Measurements from ENCODE around the gene NCEH1. TPM values are rescaled to one million over a fixed set of nuclear protein-coding genes. Genes with fewer than 3 reads are reported as not detected.

NCEH1 gene
- polyA plus RNA-seq, 1 of the 3 experiments (the other 2 are of a cell fraction): 7.5 TPM

DNA sequence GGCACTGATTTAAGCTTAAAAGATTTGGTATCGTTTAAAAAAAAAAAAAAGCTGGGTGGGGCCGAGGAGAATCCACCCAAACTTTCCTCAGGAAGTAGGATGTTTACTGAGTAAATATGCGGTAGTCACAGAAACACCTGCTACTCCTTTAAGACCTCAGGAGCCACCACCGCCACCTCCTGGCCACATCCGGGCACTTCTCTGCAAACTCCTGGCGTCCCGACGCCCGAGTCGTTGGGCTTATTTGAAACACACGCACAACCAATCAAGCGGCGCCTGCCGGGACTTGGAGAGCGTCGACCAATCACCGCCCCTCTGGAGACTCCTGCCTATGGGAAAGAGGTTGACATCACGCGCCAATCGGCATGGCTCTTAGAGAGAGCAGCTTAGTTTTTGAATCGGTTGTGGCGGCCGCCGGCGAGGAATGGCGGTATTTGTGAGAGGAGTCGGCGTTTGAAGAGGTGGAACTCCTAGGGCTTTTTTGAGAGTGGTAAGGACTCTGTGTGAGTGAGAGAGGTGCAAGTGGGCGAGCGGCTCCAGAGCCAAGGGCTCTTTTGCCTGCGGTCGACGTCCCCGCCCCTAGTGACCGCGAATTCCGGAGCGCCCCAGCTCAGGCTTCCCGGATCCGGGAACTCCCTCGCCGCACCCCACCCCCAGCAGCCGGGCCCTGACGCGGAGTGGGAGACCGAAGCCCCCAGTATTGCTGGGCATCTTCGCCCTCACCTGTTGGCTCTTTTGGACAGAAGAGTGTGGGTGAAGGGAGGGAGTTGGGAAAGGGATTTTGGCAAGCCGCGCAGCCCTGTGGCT is 39.7 kb upstream of the NCEH1 start, which contains the start of gene ECT2 (continued):
- TF ChIP-seq, protein P1, sequence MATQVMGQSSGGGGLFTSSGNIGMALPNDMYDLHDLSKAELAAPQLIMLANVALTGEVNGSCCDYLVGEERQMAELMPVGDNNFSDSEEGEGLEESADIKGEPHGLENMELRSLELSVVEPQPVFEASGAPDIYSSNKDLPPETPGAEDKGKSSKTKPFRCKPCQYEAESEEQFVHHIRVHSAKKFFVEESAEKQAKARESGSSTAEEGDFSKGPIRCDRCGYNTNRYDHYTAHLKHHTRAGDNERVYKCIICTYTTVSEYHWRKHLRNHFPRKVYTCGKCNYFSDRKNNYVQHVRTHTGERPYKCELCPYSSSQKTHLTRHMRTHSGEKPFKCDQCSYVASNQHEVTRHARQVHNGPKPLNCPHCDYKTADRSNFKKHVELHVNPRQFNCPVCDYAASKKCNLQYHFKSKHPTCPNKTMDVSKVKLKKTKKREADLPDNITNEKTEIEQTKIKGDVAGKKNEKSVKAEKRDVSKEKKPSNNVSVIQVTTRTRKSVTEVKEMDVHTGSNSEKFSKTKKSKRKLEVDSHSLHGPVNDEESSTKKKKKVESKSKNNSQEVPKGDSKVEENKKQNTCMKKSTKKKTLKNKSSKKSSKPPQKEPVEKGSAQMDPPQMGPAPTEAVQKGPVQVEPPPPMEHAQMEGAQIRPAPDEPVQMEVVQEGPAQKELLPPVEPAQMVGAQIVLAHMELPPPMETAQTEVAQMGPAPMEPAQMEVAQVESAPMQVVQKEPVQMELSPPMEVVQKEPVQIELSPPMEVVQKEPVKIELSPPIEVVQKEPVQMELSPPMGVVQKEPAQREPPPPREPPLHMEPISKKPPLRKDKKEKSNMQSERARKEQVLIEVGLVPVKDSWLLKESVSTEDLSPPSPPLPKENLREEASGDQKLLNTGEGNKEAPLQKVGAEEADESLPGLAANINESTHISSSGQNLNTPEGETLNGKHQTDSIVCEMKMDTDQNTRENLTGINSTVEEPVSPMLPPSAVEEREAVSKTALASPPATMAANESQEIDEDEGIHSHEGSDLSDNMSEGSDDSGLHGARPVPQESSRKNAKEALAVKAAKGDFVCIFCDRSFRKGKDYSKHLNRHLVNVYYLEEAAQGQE (IDR thresholded peaks at IDR 0.05; ENCODE audit: low read depth, low read length): no peak
- TF ChIP-seq CHD2 (IDR thresholded peaks at IDR 0.05; ENCODE audit: low read length, partially characterized antibody) (peak; percentile 46), TAF1 (IDR thresholded peaks at IDR 0.05; ENCODE audit: borderline replicate concordance, low read depth, low read length) (peak; percentile 74), FOSL2 (IDR thresholded peaks at IDR 0.05; ENCODE audit: borderline replicate concordance, low read depth) (no peak), GATA2 (CRISPR knock-in tag; IDR thresholded peaks at IDR 0.05) (no peak), GABPA (IDR thresholded peaks at IDR 0.05; ENCODE audit: low read depth) (0 out of 2 replicates have a peak, but pooled peaks have one; percentile 29), RFX5 (IDR thresholded peaks at IDR 0.05; ENCODE audit: low read length) (peak; percentile 78; the same call in 1 of the 2 replicates), EZH2phosphoT487 (IDR thresholded peaks at IDR 0.05; ENCODE audit: borderline replicate concordance, low read depth) (no peak), TEAD4 (IDR thresholded peaks at IDR 0.05; ENCODE audit: borderline replicate concordance, insufficient read depth) (peak; percentile 22; the same call in 1 of the 2 replicates), TCF12 (IDR thresholded peaks at IDR 0.05) (no peak), ELF1 (IDR thresholded peaks at IDR 0.05) (peak; percentile 59), RAD21 (IDR thresholded peaks at IDR 0.05; ENCODE audit: low read length) (0 out of 2 replicates have a peak, but pooled peaks have one; percentile 28), SIN3A (IDR thresholded peaks at IDR 0.05; ENCODE audit: borderline replicate concordance, low read depth, low read length) (peak; percentile 88; the same call in 1 of the 2 replicates), NRF1 (IDR thresholded peaks at IDR 0.05; ENCODE audit: low read depth, low read length) (peak; percentile 21; the same call in 1 of the 2 replicates), POLR2AphosphoS5 (IDR thresholded peaks at IDR 0.05; ENCODE audit: low read depth, low read length) (peak; percentile 71; the same call in 1 of the 2 replicates), RCOR1 (IDR thresholded peaks at IDR 0.05; ENCODE audit: low read length) (peak; percentile 28; the same call in 1 of the 2 replicates), FOXJ3 (CRISPR knock-in tag; IDR thresholded peaks at IDR 0.05) (no peak)
- TF ChIP-seq, protein P2, sequence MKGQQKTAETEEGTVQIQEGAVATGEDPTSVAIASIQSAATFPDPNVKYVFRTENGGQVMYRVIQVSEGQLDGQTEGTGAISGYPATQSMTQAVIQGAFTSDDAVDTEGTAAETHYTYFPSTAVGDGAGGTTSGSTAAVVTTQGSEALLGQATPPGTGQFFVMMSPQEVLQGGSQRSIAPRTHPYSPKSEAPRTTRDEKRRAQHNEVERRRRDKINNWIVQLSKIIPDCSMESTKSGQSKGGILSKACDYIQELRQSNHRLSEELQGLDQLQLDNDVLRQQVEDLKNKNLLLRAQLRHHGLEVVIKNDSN (IDR thresholded peaks at IDR 0.05; ENCODE audit: borderline replicate concordance, low read depth): no peak
- TF ChIP-seq, protein P3, sequence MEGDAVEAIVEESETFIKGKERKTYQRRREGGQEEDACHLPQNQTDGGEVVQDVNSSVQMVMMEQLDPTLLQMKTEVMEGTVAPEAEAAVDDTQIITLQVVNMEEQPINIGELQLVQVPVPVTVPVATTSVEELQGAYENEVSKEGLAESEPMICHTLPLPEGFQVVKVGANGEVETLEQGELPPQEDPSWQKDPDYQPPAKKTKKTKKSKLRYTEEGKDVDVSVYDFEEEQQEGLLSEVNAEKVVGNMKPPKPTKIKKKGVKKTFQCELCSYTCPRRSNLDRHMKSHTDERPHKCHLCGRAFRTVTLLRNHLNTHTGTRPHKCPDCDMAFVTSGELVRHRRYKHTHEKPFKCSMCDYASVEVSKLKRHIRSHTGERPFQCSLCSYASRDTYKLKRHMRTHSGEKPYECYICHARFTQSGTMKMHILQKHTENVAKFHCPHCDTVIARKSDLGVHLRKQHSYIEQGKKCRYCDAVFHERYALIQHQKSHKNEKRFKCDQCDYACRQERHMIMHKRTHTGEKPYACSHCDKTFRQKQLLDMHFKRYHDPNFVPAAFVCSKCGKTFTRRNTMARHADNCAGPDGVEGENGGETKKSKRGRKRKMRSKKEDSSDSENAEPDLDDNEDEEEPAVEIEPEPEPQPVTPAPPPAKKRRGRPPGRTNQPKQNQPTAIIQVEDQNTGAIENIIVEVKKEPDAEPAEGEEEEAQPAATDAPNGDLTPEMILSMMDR (IDR thresholded peaks at IDR 0.05): peak; percentile 67
- TF ChIP-seq, protein P4, sequence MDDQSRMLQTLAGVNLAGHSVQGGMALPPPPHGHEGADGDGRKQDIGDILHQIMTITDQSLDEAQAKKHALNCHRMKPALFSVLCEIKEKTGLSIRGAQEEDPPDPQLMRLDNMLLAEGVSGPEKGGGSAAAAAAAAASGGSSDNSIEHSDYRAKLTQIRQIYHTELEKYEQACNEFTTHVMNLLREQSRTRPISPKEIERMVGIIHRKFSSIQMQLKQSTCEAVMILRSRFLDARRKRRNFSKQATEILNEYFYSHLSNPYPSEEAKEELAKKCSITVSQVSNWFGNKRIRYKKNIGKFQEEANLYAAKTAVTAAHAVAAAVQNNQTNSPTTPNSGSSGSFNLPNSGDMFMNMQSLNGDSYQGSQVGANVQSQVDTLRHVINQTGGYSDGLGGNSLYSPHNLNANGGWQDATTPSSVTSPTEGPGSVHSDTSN (IDR thresholded peaks at IDR 0.05): no peak; the same call in 1 of the 2 replicates
